HG02610 (cell line): ENCODE measurements around the gene MCC.
A peak's percentile ranks its signal among the peaks of the same experiment; 100 is the strongest.

Experiments used
- ATAC-seq: cut with Tn5 transposase; IDR thresholded peaks from one replicate; pipeline ENCODE4 v1.9.1; 2021; ENCODE audit warnings: mild to moderate bottlenecking, moderate library complexity; ENCODE audit not compliant: unreplicated experiment

MCC gene

GRCh38 chr5:113329981-113330380 lies 158.3 kb downstream of the MCC start:
- no peak for ATAC-seq

DNA sequence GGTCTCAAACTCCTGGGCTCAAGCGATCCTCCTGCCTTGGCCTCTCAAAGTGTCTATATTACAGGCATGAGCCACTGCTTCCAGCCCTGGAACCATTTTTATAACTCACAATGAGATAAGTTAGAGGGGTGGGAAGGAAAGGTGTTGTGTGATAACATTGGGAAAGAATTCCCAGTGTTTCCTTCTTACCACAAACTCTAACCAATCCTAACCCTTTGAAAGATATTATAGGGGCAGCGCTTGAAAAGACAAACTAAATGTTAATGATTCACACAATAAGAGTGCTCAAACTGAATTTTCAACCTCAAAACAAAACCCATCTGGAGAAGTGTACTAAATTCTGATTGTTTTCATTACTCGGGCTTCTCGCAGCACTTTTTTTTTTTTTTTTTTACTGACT lies 163.2 kb downstream of the MCC start:
- ATAC-seq = no peak

DNA sequence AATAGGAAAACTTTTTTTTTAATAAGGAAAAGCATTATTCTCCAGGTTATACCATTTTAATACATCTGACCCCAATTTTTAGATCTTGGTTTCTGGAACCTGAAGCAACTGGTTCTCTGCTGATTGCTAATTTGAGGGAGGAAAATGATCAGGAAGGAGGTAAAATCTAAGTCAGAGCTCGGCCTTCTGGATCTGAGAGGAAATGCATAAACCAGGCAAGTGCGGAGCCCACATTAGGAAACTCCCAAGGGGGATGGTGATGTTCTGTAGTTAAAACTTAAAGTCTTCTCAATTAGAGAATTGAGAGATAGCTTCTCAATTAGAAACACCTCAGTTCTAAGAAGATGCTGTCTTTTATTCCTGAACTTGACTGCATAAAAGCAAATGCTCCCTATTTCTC lies 167.0 kb downstream of the MCC start:
- no peak for ATAC-seq

DNA sequence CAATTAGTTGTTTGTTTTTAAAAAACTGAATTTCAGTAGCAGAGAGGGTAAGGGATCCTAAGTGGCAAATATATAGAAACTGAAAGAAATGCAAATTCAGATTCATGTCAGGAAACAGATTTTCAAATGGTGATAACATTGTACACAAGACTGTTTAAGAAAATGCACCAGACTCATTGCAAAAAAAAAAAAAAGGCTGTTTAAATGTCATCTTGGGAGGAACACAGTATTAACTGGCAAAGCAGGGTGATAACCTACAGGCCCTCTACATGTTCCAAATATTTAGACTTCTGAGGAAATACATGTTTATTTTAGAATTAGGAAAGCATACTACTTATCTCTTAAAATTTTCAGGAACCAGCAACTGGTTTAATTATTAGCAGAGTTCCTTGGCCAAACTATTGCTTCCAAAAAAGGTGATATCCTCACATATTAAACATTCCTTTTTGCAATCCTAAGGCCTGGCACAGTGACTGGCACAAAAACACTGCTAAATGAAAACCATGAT lies 167.9 kb downstream of the MCC start:
- ATAC-seq = peak; percentile 73

GRCh38 chr5:113319256-113320053 lies 168.8 kb downstream of the MCC start:
- ATAC-seq = no peak

DNA sequence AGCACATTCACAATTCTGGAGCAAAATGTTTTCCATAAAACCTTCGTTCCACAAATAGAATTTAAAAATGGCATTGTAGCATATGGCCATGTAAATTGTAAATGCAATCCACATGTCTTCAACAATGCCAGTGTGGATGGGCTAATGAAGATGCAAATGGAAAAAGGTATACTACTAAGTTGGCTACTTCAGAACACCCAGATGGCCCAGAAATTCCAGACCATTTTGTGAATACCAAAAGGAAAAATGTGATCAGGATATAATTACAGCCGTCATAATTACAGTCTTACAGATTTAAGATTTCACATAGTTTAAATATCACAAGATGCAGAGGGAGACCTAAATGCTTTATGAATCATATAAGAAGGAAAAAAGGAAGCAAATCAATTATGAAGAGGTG lies 170.6 kb downstream of the MCC start:
- ATAC-seq = no peak

- no peak for ATAC-seq
Observed at GRCh38 chr5:113311301-113311700, 177.0 kb downstream of the MCC start.

DNA sequence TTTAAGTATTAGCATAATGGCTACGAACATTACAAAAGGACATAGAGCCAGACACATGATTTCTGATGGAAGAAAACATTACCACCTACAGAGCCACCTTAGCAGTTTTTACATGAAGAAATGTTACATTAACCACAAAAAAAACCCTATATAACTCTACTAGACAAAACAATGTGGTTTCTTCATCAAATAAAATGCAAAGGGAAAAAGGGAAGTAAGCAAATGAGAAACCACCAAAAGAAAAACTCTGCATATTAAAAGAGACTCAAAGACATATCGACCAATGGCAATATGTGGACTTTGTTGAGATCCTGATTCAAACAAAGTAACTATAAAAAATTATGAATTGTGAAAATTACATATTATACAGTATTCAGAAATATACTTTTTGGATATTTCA lies 186.1 kb downstream of the MCC start:
- ATAC-seq = no peak

- ATAC-seq = no peak
Observed at GRCh38 chr5:113299591-113299990, 188.7 kb downstream of the MCC start.

DNA sequence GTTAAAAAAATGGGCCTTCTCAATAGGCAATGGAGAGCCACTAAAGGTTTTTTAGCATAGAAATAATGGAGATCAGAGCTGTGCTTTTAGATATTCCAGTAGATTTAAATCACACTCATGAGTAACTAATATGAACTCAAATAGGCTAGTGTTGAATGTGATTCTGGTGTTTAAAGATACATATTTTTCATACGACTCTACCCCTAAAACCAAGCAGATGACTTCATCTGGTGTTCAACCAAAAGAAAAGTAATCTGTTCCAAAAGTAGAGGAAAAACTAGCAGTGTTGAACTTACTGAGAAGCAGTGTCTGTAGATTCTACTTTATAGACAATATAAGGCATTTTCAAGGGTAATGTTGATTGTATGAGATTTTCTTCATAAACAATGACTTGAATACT lies 191.6 kb downstream of the MCC start:
- no peak for ATAC-seq

- ATAC-seq = no peak
Observed at GRCh38 chr5:113295111-113295539, 193.1 kb downstream of the MCC start.

DNA sequence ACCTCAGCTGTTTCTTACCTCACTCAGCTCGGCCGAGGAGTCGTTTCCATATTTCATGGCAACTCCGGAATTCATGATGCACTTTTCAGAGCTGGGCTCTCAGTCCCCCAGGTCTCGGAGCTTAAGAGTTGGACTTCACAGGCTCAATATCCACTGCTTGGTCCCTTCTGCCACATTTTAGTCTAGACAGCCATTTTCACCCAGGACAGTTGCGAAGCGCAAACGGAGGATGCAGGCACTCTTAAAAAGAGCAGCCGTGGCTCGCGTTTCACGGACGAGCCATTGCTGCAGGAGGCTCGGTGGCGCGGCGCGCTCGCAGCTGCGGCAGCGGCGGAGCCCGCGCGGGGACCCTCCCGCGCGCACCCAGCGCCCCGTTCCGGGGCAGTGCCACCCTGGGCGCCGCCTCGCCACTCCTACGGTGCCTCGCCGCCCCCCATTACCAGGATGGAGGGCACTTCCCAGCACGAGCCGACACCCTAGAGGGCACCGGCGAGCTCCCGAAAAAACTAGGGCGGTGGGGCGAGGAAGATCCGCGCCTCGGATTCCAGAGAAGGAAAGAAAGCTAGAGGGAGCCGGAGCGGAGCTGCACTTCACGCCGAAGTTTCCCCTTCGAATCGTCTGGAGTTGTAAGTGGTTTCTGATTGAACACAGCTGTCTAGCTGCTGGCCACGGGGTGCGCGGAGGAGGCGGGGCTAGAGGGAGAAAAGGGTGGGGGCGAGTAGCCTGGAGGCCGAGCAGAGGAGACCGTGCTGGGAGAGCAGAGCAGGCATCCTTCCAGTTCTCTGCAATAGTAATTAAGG lies 193.7 kb downstream of the MCC start:
- peak; percentile 97 for ATAC-seq

- ATAC-seq = peak; percentile 21
Observed at GRCh38 chr5:113293975-113294310, 194.3 kb downstream of the MCC start.

DNA sequence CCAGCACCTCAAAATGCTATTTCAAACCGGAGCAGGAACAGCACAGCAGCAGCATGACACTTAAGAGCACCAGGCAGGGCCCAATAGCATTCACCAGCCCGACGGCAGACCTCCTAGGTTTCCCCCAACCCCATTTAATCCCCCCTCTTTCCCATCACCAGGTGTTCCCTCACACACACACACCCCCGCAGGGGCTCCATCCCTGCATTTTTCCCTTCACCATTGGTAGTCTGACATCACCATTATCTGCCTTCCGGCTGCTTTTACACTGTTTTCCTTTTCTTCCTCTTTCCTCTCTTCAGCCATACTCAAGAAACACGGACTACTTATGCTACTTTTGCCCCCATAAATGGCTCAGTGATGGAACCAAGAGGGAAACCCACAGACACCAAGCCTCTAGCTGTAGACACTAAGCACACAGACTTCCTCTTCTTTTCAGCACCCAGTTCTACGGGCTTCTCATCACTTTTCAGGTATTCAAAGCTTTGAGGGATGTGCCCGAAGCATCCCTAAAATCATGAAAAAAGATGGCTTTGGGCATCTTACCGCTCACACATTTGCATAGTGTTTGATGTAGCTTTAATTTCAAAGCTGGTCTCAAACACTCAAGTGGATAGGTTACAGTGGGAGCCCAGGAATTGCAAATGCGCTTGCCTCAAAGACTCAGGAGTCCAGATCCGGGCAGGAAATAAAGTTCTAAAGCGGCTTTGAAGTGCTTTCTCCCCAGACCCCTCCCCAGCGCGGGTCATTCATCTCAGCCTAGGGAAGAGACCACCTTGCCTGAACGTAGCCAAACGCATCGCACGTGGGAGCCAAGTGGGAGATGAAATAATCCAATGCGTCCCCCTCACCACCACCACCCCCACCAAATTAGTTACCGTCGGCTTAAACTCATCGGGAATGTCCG lies 194.9 kb downstream of the MCC start:
- no peak for ATAC-seq

DNA sequence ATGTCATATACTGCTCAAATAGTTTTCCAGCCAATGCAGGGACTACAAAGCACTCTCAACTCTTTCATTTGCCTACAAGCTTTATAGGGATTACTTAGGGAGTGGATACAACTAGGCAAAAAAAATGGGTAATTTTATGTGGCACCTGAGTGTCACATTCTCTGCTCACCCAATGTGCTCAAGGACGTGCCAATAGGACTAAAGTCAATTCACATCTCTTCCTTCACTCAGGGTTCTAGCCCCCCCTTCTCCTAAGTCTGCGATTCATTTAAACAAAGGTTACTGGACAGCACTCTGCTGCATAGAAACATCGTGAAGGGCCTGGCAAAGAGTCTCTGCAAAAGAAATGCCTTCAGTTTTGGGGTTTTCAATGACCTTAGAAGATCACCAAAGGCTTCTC lies 195.8 kb downstream of the MCC start:
- no peak for ATAC-seq

DNA sequence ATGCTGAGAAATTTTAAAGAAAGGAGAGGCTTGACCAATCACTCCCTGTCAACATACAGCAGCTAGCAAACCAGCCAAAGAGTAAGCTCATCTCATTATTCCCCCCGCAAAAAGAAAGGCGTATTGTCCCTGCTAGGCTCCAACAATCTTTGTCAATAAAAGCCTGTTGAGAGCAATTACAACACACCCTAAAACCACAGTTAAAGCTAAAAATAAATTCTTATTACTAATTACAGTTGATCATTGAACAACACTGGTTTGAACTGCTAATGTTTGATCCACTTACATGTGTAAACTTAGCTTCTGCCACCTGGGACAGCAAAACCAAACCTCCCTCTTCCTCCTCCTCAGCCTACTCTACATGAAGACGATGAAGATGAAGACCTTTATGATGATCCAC lies 204.7 kb downstream of the MCC start:
- ATAC-seq = no peak

DNA sequence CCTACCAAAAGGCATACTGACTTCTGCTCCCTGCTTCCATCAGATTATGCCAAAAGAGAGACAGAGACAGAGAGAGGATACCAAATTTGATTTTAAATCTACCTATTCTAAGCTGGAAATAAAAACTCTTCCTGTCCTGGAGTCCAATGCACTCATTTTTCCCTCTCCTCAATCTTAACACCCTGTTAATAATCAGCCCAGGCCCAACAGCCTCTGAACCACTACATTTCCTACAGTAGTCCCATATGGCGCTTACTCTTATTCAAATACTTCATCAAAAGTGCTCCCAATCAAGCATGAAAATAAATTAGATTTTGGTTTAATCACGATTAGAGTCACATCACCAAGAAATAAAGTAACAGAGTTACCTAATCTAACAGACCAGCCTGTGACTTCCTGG lies 205.8 kb downstream of the MCC start:
- no peak for ATAC-seq

- ATAC-seq = no peak
Observed at GRCh38 chr5:113281194-113281593, 207.1 kb downstream of the MCC start.

- ATAC-seq = no peak
Observed at GRCh38 chr5:113280541-113280940, 207.7 kb downstream of the MCC start.

DNA sequence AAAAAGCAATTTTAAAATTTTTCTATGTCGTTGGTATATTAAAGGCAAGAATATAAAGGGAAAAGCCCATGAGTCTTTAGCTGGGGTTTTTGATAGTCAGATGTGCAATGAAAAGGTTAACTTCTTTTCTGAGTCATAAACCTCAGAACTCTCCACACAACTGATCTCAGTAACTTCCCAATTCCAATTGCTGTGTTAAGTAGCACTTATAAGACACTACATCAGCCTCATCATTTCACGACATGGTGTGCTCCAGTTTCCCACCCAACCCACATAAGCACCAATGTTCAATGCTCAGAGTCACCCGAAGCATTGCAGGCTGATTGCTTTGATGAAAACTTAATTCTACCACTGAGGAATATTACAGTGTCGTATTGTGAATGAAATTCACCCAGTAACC lies 209.3 kb downstream of the MCC start:
- ATAC-seq = peak; percentile 85

- ATAC-seq = no peak
Observed at GRCh38 chr5:113276493-113276892, 211.8 kb downstream of the MCC start.
